GM21423 (cell line): ENCODE results near the gene SORBS1.

Source experiments
- ATAC-seq: cut with Tn5 transposase; IDR thresholded peaks from one replicate; pipeline ENCODE4 v1.9.1; 2021; ENCODE audit warnings: mild to moderate bottlenecking, moderate library complexity; ENCODE audit not compliant: unreplicated experiment

SORBS1 gene

DNA sequence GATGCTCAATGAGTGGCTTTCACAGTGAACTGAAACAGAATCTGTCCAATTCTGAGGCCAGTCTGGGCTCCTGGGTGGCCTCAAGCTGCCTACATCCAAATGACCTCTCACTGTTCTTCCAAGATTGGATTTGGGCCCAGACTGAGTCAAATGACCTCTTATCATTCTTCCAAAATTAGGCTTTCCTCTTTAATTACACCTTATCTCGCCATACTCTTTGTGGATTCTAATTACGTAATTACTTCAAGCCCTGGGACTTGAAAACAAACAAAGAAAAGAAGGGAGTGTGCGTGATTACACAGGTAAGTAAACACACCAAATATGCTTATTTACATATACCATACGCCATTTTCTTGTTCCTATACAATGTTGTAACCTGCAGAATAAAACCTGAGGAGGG is 18.8 kb downstream of the SORBS1 start:
- no peak for ATAC-seq

DNA sequence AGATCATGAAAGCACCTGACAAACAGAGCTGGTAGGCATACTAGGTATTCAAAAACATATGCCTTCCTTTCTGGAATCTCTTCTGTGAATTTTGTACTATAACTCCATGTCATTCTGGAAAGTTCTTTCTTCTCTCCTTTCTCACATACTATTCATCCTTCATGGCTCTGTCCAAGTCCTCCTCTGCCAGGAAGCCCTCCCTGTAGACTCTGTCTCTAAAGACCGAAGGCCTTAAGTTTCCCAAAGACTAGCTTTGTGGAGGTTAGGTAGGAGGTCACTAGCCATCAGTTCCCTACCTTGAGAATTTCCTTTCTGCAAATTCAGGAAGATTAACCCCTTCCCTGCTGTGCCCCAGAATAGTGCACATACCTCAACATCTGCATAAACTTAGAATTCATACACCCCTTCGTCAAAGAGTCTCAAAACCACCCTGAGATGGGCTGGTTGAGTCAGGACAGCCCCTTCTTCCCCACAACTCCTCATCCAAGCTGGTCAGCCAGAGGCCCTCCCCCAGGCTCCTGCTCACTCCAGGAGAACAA is 20.6 kb downstream of the SORBS1 start:
- no peak for ATAC-seq

DNA sequence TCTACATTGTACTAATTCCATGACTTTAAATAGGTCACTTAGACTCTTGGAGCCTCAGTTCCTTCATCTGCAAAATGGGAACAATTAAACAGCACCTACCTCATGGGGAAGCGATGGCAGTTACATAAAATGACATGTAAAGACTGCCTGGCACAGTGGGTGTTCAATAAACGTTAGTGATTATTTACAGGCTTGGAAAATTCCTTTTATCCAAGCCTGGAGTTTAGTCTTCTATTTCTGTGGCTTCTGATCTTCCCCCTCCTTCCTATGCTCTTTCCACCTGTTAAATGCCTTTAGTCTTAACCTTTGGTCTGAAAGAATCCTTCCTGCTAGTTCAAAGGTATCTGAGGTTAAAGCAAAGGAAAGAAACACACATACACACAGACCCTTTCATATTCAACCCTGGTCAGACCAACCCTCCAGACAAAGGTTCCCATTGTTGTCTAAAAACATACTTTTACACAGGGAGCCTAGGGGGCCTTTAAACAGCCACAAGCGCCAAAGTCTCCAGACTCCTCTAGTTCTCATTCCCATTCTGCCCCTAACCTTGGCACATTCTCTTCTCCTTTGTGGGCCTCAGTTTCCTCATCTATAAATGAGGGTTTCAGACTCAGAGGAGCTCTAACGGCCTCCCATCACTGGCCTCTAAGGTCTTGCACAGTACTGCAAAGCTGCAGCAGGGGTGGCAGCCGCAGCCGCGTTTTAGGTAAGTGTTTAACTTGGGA is 21.4 kb downstream of the SORBS1 start:
- ATAC-seq, result no peak

DNA sequence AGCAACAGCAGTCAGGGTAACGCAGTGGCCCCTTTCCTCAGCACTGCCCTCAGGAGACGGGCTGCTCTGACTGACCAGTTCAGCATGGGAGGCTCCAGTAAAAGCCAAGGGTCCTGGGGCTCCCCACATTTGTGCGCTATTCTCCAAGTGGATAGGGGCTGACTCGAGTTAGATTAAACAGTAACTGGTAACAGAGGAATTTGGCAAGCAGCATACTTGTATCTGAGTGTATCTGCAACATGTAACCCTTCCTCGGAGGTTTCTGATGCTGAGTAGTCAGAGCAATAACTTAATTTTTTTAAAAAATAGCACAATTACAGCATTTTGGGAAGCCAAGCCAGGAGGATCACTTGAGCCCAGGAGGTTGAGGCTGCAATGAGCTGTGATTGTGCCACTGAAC is 22.8 kb downstream of the SORBS1 start:
- no peak for ATAC-seq

DNA sequence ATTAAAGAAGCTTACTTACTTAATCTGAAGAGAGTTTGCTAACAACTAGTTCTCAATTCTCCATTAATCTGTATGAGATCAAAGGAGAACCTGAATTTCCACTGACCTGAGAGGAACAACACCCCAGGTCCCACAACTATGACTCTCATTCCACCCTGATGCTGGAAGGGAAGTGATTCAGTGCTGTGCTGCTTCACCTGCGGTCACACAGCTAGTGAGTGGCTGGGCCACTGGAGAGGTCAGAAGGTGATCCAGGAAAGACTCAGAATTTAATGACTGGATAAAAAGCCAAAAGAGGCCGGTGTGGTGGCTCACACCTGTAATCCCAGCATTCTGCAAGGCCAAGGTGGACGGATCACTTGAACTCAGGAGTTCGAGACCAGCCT is 23.6 kb downstream of the SORBS1 start:
- ATAC-seq, result no peak

DNA sequence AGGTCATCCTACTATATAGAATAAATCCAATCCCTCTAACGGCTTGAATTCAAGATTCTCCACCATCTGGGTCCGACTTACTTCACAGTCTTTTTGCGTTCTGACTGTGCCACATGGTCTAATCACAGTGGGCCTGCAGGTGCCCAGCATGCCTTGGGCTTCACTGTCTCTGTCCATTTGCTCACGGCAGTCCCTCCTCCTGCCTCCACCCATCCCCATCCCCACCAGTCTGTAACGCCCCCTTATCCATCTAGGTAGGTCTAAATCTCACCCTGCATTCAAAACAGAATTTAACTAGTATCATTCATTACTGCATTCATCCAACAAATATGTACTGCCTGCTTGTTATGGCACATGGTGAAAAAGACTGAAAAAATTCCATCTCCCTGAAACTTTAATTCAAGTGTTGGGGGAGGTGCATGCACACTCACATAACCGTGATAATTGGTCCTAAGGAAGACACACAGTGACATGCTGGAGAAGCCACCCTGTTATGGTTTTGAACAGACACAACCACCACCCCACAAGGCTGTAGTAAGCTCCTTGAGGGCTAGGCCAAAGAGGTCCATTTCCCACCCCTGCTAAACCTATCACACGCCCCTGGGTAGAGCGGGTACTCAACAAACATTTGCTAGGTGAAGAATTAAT is 24.2 kb downstream of the SORBS1 start:
- ATAC-seq, result no peak

DNA sequence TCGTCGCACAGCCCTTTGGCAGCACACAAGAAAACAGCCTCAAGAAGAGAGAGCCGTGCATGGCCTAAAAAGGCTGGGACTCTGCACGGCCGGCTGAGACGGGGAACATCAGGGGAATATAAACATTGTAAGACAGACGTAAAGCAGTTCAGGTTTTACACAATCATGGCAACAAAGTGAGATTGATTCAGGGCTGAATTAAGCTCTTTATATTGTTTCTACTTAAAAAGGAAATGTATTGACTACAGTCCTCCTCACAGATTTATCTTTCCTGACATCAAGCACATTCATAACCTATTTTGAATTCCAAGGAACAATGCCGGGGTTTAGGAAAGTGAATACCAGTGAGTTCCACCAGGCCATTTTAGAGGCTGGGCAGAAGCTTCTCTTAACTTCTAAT is 25.2 kb downstream of the SORBS1 start:
- ATAC-seq, result no peak

DNA sequence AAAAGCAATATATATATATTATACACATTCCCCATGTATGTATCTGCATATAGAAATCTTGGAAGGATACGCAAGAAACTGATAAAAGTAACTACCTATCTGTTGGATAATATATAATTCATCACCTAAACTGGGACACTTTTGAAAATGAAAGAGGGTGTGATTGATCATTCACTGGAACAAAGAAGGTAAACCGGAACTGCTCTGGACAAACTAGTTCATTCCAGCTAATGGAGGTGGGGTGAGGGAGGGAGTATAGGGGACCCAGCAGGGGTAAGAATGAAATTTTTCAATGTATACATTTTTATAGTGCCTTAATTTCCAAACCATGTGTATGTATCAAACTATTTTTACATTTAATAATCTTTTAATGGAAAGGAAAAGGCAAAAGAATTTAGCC is 25.6 kb downstream of the SORBS1 start:
- no peak for ATAC-seq

DNA sequence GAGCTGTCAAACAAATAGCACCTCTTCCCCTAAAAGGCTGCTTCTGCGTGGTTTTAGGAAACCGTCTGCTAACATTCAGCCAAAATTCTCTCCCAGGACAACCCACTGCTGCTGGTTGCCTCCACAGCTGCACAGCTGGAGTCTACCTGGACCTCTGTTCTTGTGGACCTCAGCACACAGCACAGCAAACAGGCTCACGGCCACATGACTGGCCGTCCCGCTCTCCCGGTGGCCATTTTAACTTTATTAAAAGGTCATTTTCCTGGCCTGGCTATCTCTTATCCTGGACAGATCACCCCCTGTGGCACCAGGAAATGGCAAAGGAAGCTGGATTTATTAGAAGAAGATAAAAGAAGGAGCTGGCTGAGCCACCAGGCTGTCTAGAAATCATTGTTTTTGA is 27.6 kb downstream of the SORBS1 start:
- no peak for ATAC-seq

DNA sequence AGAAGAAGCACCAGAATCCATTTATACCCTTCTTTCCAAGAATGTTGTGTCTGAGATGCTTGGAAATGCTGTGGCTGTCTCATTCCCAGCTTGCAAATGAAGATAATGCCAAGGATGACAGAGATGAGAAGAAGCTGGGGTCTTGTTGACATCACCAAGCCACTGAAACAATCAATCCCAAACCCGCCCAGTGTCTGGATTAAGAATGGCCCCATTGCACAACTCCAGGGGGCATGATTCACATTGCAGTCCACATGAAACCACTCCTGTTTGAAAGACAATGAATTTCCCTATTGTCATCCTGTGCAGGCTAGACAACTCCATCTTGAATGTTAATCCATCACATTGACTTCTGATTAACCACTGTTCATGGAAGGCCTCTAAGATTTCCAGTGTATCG is 28.6 kb downstream of the SORBS1 start:
- no peak for ATAC-seq

DNA sequence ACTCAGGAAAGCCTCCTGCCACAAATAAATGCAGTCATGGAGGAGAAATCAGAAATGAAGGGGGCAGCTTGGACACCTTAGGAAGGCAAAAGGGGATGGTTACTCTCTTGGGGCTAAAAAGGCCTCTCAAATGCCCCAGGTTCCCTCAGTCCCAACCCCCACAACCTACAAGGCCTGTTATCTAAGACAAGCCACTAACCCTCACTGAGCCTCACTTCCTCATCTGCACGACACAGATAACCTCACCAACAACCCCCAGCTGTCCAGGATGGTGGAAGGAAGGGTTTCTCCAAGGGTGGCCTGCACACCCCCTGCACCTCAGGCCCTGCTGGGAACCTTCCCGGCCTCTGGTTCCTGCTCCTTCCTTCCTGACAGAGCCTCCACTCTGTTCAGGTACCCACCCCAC is 29.2 kb downstream of the SORBS1 start:
- ATAC-seq, result no peak

DNA sequence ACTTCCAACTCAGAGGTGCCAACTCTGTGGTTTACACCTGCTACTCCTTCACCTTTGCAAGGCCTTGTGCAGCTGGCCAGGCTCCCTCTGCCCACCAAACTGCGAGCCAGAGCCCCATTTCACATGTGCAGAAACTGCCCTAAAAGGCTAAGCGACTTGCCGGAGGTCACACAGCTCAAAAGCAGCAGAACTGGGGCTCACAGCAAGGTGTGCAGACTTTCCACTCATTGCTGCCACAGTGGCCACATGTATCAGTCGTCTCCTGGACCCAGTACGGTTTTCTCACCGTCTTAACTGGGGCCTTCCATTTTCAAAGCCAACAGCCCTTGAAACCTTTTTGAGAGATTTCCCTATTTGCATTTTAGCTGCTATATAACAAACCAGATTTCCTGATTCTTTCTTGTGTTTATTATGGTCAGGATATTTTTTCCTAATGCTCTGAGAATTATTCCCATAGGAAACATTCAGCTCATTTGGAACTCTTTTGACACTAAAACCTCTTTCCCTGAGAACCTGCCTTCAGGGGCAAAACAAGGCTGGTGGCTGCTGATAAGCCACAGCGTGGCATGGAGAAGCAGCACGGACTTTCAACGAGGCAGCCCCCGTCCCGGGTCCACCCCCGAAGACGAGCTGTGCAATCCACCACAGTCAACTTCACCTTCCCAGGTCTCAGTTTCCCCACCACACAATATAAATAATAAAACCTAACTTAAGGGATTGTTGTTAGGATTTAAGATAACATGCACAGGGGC is 29.9 kb downstream of the SORBS1 start:
- ATAC-seq, result no peak

DNA sequence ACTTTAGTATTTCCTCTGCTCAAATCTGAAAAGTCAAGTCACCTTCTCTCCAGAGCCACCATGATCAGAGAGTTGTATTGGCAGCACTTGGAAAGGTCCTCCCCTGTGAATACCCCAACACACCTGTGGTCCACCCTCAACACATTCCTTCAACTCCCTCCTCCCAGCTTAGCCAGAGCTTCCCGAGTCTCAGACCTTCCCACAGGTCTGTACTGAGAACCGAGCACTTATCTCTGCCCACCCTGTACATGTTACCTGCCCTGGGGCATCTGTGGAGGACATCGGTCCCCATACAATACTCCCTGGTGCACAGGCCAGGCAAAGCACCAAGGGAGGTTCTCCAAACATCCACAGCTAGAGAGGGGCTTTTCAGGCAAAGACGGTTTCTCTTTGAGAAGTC is 30.6 kb downstream of the SORBS1 start:
- no peak for ATAC-seq

DNA sequence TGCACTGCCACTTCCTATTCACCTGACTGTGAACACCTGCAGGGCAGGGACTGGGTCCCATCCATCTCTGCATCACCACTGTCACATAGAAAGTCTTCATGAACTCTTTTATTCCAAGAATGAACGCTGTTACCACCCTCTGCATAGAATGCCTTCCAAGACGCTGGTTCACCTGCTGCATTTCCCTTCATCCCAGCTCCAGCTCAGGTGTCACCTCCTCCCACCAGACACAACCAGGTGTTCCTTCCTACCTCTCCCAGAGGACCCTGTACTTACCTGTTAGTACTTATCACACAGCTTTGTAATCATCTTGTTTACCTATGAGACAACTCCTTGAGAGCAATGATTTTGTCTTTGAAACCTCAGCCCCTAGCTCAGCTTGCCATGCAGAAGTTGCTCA is 31.1 kb downstream of the SORBS1 start:
- no peak for ATAC-seq

DNA sequence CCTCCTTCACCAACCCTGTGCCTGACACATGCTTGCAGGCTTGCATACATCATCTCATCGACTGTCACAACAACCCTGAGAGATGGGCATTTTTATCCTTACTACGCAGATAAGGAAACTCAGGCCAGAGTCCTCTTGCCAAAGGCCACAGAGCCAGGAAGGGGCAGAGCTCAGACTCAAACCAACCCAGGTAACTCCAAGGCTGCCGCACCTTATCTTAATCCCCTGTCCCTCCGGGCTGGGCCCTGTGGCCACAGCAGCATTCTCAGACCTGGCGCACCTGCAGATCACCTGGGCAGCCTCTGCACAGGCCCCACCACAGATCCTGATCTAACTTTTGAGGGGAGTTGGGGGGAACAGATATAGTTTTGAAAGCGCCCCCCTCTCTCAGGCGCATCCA is 35.1 kb downstream of the SORBS1 start:
- ATAC-seq, result no peak

DNA sequence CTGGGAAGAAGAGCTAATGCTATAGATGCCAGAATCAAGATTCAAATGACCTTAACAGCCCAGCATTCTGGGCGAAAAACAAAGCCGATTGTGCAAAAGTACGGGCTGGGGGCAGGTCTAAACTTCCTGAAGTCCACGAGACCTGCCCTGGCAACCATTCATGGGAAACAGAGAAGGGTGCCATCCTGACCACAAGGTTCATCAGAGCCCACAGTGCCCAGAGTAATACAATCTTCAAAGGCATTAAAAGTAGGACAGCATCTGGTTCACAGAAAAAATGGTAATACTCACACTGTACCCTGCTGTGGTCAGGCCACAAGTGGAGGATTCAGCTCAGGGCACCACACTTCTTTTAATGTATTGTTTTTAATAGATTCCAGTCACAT is 36.1 kb downstream of the SORBS1 start:
- no peak for ATAC-seq

DNA sequence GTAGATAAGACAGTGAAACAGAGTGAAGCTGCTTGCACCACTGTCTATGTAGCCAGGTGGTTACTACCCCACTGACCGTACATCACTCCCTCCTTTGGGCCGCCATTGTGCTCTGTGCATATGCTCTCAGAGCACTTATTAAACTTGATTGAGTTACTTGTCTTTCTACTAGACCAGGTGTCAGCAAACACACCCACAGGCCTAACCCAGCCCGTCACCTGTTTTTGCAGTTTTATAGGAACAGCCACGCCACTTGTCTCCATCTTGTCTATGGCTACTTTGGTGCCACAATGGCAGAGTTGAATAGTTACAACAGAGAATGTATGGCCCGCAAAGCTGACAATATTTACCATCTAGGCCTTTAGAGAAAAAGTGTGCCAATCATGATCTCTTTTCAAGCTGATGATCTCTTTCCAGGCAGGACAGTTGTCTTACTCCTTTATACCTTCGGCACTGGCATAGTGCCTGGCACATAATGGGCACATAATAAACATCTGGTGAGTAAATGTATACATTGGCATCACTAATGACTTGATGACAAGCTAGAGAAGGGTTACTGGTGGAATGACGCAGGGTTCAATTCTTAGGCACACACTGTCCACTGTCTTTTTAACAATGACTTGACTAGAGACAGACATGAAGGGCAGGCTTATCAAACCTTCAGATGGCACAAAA is 36.7 kb downstream of the SORBS1 start:
- no peak for ATAC-seq

DNA sequence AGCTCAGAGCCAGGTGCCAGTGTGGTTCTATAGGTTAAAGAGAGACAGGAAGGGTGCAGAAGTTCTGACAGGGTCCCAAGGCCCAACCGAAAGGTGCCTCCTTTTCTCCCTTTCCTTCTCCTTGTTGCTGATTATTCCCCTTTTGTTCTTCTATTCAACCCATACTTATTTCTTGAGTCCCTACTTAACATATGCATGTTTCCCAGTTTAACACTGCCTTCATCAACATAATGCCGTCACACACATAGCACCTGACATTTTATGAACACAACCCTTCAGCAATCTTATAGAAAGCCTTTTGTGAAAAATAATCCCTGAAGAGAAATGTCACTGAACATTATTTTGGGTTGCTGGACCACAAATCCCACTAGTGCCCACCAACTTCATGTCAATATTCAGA is 39.1 kb downstream of the SORBS1 start:
- no peak for ATAC-seq

DNA sequence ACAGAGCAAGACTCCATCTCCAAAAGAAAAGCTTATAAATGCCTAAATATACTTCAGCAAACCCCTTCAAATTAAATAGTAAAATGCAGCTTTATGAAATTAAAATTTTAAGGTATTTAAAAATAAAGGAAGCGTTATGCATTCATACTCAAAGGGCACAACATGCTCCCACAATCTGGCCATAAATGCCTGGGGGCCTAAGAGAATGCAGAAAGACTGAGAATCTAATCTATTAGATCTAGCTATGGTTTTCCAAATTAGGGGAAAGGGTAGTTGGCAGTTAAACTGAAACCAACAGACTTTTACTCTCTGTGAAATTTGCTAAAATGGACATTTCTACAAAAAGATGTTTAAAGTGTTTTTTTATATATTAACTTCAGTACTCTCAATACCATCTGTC is 40.6 kb downstream of the SORBS1 start:
- no peak for ATAC-seq

DNA sequence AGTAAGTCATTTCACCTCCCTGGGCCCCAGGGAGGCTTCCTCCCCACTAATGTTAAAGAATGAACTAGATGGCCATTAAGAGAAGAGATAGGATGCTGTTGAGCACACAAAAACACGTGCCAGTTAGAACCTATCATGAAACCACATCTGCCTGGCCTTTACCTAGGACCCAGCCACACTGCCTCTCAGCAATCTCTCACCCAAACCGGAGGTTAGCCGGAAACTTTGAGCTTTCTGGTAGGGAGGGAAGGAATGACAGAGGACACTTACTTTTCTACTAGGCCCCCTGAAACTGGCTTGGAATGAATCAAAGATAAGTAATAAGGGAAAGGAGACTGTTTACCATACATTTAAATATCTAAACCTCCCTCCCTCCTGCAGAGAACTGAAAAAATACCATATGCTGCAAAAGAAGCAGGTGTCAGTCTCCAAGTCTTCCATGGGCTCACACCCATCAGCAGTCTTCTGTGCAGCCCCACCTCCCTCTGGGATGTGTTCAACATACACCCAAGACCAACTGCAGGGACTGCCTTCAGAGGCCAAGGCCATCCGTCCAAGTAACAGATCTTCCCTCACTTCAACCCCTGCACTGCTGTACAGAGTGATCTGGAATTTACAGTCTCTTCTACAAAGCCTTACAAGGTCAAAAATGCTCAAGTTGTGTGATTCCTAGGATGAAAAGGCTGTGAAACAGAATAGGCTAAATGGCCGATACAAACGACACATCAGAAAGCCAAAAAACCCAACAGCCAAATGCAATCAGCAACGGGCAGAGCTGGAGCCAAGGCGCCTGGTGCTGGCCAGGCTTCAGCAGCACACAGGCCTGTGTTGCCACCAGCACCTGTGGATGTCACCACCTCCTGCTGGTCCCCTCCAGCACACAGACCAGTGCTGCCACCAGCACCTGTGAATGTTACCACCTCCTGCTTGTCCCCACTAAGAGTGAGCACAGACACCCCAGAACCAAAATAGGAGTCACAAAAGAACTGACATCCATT is 42.4 kb downstream of the SORBS1 start:
- no peak for ATAC-seq
